Inflammatory macrophage treated with lipopolysaccharide for 4 hours (primary cell): Measurements from ENCODE around the gene CBLB.

Experiments used
- DNase-seq: peaks from one replicate; pipeline ENCODE4 v3.0.0-alpha.2; 2020

CBLB gene

DNA sequence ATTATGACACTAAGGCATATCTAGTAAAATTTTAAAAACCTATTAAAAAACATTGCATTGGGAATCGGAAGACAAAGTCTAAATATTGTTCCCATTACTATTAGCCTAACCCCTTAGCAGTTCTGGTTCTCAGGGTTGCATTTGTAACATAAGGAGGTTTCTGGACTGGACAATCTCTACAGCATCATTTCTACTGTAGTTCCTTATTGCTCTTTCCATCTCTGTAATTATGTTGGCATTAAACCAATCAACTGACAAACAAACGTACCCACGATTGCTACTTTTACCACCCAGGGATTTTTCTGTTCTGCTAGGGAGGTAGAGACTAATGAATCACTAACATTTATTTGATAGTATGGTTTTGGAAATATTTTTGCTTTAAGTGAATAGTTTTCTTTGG is 190.8 kb downstream of the CBLB start:
- DNase-seq: no peak

- DNase-seq: no peak
Measured at GRCh38 chr3:105676621-105677300, 192.1 kb downstream of the CBLB start.

GRCh38 chr3:105674437-105675065 is 194.3 kb downstream of the CBLB start:
- no peak for DNase-seq

- DNase-seq: no peak
Measured at GRCh38 chr3:105672996-105673395, 195.8 kb downstream of the CBLB start.

DNA sequence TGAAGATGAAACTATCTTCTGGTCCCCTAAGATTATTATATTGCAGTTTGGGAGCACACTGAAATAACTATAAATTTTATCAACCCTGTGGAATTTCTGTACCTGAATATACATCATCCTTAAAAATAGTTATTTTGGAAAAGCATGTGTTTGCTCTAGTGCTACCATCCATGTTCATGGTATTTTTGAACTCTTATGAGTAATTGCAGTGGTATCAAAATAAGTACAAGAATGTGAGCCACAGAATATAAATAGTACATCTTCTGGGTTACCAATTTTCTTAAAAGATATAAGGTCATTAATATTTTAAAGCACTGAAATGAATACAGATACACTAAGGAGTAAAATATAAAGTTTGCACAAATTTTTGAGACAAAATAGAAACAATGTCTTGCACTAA is 206.5 kb downstream of the CBLB start:
- DNase-seq: no peak

DNA sequence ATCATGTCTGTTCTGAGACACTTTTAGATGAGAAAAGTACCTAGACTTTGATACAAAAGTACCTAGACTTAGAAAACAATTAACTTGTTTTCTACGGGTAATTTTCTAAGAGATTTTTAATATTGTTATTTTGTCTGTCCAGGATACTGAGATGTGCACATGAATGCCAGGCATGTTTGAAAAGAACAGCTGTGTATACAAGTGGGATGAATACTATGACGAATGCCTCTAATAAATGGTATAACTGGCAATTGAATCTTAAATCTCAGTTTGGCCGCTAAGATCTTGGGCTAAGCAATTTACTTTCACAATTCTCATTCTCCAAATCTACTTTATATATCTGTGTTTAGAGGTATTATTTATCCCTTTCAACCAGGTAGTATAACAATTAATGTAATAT is 207.4 kb downstream of the CBLB start:
- no peak for DNase-seq

GRCh38 chr3:105656651-105657504 is 211.9 kb downstream of the CBLB start:
- no peak for DNase-seq

DNA sequence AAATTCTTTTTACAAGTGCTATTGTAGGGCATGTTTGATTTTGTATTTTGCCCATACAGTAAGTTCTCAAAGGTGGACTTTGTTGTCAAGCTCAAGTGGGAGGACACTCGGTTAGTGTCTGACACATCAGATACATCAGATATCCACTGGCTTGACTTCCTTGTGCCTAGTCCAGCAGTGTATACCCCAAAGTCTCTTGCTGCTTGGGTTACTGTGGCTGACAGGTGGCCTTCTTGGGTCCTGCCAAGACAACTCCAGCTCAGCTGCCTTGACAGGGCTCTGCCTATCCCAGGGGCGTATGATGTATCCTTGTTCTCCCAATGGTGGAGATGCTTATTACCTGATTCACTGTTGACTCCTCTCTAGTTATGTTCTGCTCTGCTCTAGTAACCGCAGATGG is 214.9 kb downstream of the CBLB start:
- no peak for DNase-seq

- DNase-seq: no peak
Measured at GRCh38 chr3:105653166-105653565, 215.6 kb downstream of the CBLB start.

- no peak for DNase-seq
Measured at GRCh38 chr3:105649480-105649879, 219.3 kb downstream of the CBLB start.

DNA sequence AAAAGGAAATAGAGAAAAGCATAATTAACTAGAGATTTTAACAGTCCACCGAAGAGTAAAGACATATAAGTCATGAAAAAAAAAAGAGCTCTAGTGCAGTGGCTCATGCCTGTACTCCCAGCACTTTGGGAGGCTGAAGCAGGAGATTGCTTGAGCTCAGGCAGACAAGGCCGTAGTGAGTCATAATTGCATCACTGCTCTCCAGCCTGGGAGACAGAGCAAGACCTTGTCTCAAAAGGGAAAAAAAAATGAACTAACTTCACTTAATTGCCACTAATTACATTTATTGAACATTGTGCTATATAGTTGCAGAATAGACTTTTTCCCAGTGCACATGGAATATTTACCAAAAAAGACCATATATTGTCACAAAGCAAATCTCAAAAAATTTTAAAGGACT is 221.8 kb downstream of the CBLB start:
- DNase-seq: peak; percentile 74

GRCh38 chr3:105639131-105639530 is 229.7 kb downstream of the CBLB start:
- no peak for DNase-seq

- no peak for DNase-seq
Measured at GRCh38 chr3:105634708-105635107, 234.1 kb downstream of the CBLB start.

DNA sequence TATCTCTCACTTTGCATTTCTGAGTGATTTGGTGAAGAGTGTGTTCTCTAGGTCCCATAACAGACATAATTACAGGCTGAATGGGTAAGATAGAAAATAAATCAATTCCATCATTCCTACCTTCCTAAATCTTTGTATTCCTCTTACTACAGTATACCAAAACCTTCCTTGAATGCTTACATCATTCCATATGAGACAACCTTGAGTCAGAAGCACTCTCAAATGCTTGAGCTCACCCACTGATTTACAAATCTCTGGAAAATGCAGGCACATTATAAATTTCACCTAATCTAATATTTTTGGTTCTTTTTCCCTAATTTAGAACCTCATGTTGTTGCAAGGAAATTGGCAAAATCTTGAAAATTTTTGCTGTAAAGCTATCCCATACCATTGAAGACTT is 239.1 kb downstream of the CBLB start:
- DNase-seq: no peak

GRCh38 chr3:105626739-105627138 is 242.1 kb downstream of the CBLB start:
- DNase-seq: no peak

- peak; percentile 30 for DNase-seq
Measured at GRCh38 chr3:105622169-105622568, 246.6 kb downstream of the CBLB start.

DNA sequence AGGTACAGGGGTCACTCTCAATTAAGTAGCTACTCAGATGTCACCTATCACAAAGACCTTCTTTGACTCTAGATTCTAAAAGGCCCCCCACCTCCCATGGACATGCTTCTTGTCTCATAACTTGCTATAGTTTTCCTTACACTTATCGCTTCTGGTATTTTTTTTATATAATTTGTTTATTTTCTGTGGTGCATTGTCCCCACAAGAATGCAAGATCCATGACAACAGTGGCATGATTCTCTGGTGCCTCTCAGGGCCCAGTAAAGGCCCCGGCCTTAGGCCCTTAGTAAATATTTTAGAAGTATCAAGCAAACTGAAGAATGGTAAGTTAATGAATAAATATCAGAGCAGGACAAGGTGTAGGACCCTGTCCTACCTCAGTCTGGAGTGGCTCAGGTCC is 248.6 kb downstream of the CBLB start:
- DNase-seq: no peak

DNA sequence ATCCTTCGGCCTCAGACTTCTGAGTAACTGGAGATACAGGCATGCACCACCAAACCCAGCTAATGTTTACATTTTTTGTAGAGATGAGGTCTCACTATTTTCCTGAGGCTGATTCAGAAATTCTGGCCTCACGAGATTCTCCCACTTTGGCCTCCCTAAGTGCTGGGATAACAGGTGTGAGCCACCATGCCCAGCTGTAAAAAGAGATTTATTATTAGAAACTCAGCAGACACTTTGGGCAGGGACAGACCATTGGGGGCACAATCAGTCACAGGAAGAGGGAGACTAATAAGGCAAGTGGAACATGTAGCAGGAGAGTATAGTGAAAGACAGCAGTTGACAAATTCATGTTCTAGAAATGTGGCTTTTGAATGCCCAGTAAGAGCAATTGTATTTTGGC is 249.2 kb downstream of the CBLB start:
- no peak for DNase-seq

DNA sequence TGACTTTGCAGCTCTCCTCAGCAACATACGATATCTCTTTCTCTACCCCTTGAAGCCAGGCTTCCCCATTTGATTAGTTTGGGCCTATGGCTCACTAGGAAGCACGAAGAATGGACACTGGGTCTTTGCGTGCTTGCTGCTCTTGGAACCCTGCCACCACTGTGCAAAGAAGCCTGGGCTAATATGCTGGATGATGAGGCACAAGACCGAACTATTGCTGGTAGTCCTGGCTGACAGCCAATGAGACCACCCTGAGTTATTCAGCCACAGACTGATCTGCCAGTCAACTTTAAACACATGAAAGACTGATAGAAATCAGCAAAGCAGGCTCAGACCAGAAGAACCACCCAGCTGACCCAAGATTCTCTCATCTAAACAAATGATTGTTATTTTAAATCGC is 250.3 kb downstream of the CBLB start:
- DNase-seq: no peak

GRCh38 chr3:105616374-105617121 is 252.3 kb downstream of the CBLB start:
- no peak for DNase-seq

- DNase-seq: no peak
Measured at GRCh38 chr3:105615814-105616213, 253.0 kb downstream of the CBLB start.

DNA sequence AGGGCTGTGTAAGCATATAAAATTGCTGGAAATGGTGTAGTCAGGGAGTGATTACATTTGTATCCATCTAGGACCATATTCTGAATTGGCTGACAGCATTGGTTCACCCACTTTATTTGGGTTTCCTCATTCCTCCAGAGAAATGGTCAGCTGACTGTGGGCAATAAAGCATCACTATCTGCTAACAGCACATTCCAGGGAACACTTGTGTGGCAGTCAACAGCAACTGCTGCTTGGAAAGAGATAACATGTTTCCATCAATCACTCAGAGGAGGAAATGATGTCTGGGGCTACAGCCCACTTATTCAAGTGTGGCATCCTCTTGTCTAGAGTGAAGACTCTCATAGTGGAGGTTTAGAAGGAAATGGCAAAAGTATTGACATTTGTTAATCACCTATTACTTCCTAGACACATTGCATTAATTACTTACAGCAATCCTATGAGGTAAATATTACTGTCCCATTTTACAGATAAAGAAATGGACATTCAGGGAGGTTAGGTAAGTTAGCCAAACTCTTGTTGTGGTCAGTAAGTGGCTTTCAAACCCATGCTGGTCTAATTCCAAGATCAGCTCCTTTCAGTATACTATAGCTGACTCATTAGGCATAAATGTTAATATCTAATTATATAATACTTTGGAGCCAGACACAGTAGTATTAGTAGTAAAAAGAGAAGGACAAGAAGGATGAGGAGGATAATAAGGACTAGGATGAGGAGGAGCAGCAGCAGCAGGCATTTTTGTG is 254.4 kb downstream of the CBLB start:
- no peak for DNase-seq

- DNase-seq: no peak
Measured at GRCh38 chr3:105613120-105613519, 255.7 kb downstream of the CBLB start.
